HepG2 (cell line): ENCODE measurements around the gene EMILIN3. TPM values are rescaled to one million over a fixed set of nuclear protein-coding genes. Genes with fewer than 3 reads are reported as not detected.

Experiments used
- ARNT2 ChIP-seq: sonication (generic); formaldehyde crosslinking; IDR thresholded peaks from 2 replicates; pipeline ENCODE4 v1.8.0; 2022; ENCODE audit warnings: mild to moderate bottlenecking, low read depth, missing genetic modification reagents, moderate library complexity
- BCL3 ChIP-seq: sonication (generic); formaldehyde crosslinking; IDR thresholded peaks from 2 replicates; pipeline ENCODE4 v1.5.1; 2020; ENCODE audit warnings: mild to moderate bottlenecking, missing genetic modification reagents, moderate library complexity
- CENPT ChIP-seq: sonication (generic); formaldehyde crosslinking; IDR thresholded peaks from 2 replicates; pipeline ENCODE4 v1.8.0; 2022; ENCODE audit warnings: low read depth, mild to moderate bottlenecking, moderate library complexity, missing genetic modification reagents
- EED ChIP-seq: sonication (generic); formaldehyde crosslinking; IDR thresholded peaks from 2 replicates; pipeline ENCODE4 v1.5.0; 2020; ENCODE audit warnings: mild to moderate bottlenecking, missing genetic modification reagents
- GPN1 ChIP-seq: sonication (generic); formaldehyde crosslinking; IDR thresholded peaks from 2 replicates; pipeline ENCODE4 v1.5.1; 2020; ENCODE audit warnings: missing genetic modification reagents, borderline replicate concordance
- HNF4G ChIP-seq, 2 experiments: sonication (generic) in 1 of 2; formaldehyde crosslinking in 1 of 2; IDR thresholded peaks; 2 replicates each; pipeline versions ENCODE4 v1.4.0 to v1.6.1; 2011 to 2020; ENCODE audit warnings: borderline replicate concordance in 2 of 2, low read depth in 2 of 2, mild to moderate bottlenecking in 2 of 2, low read length in 1 of 2, missing genetic modification reagents in 1 of 2, moderate library complexity in 1 of 2
- KDM6A ChIP-seq: IDR thresholded peaks from 2 replicates; pipeline ENCODE4 v1.6.1; 2016; ENCODE audit warnings: low read depth
- MED8 ChIP-seq: sonication (generic); formaldehyde crosslinking; IDR thresholded peaks from 2 replicates; pipeline ENCODE4 v1.8.1; 2023; ENCODE audit warnings: mild to moderate bottlenecking, missing genetic modification reagents; ENCODE audit not compliant: insufficient replicate concordance
- MTF2 ChIP-seq: sonication (generic); formaldehyde crosslinking; IDR thresholded peaks from 2 replicates; pipeline ENCODE4 v1.5.0; 2020; ENCODE audit warnings: missing genetic modification reagents, borderline replicate concordance
- RBAK ChIP-seq: sonication (generic); formaldehyde crosslinking; IDR thresholded peaks from 2 replicates; pipeline ENCODE4 v1.5.1; 2020; ENCODE audit warnings: mild to moderate bottlenecking, missing genetic modification reagents
- RFX1 ChIP-seq: fragments of 450-650 bp; IDR thresholded peaks from 2 replicates; pipeline ENCODE4 v1.6.1; 2017
- SKIL ChIP-seq: sonication (generic); formaldehyde crosslinking; IDR thresholded peaks from 2 replicates; pipeline ENCODE4 v1.8.0; 2022; ENCODE audit warnings: missing genetic modification reagents, mild to moderate bottlenecking, moderate library complexity, borderline replicate concordance
- TEAD3 ChIP-seq: optimal IDR thresholded peaks from 2 replicates; pipeline ENCODE3; 2016; ENCODE audit warnings: borderline replicate concordance
- TFDP2 ChIP-seq: sonication (generic); formaldehyde crosslinking; IDR thresholded peaks from 2 replicates; pipeline ENCODE4 v1.4.0; 2020; ENCODE audit warnings: missing genetic modification reagents
- ZFY ChIP-seq: sonication (generic); formaldehyde crosslinking; IDR thresholded peaks from 2 replicates; pipeline ENCODE4 v1.4.0; 2020; ENCODE audit warnings: missing genetic modification reagents
- ZFYVE20 ChIP-seq: sonication (generic); formaldehyde crosslinking; IDR thresholded peaks from 2 replicates; pipeline ENCODE4 v1.8.0; 2023; ENCODE audit warnings: low read depth, mild to moderate bottlenecking, moderate library complexity, missing genetic modification reagents, borderline replicate concordance
- ZNF230 ChIP-seq: sonication (generic); formaldehyde crosslinking; IDR thresholded peaks from 2 replicates; pipeline ENCODE4 v1.4.0; 2020; ENCODE audit warnings: mild to moderate bottlenecking, missing genetic modification reagents
- ZNF232 ChIP-seq: sonication (generic); formaldehyde crosslinking; IDR thresholded peaks from 2 replicates; pipeline ENCODE4 v1.4.0; 2020; ENCODE audit warnings: missing genetic modification reagents, borderline replicate concordance
- ZNF34 ChIP-seq: sonication (generic); formaldehyde crosslinking; IDR thresholded peaks from 2 replicates; pipeline ENCODE4 v1.4.0; 2020; ENCODE audit warnings: mild to moderate bottlenecking, missing genetic modification reagents, borderline replicate concordance
- ZNF367 ChIP-seq: sonication (generic); formaldehyde crosslinking; IDR thresholded peaks from 2 replicates; pipeline ENCODE4 v1.4.0; 2020; ENCODE audit warnings: missing genetic modification reagents, borderline replicate concordance
- ZNF550 ChIP-seq: sonication (generic); formaldehyde crosslinking; IDR thresholded peaks from 2 replicates; pipeline ENCODE4 v1.4.0; 2020; ENCODE audit warnings: mild to moderate bottlenecking, missing genetic modification reagents, borderline replicate concordance
- ZNF672 ChIP-seq: sonication (generic); formaldehyde crosslinking; IDR thresholded peaks from 2 replicates; pipeline ENCODE4 v1.8.1; 2022; ENCODE audit warnings: missing genetic modification reagents
- ZNF781 ChIP-seq: sonication (generic); formaldehyde crosslinking; IDR thresholded peaks from 2 replicates; pipeline ENCODE4 v1.5.1; 2020; ENCODE audit warnings: borderline replicate concordance, mild to moderate bottlenecking, missing genetic modification reagents; ENCODE audit errors: not compliant biosample characterization
- ZSCAN20 ChIP-seq: sonication (generic); formaldehyde crosslinking; IDR thresholded peaks from 2 replicates; pipeline ENCODE4 v1.4.0; 2020; ENCODE audit warnings: missing genetic modification reagents, mild to moderate bottlenecking, borderline replicate concordance
- polyA plus RNA-seq, 8 experiments: library from polyadenylated mRNA; depleted of rRNA in 3 of 8; stranded (reverse) in 7 of 8; unstranded in 1 of 8; fragments of >200 nt; fragmentation: Illumina TruSeq in 4 of 8; extraction: Trizol in 4 of 8; gene quantifications; 2 replicates each; pipeline versions ENCODE4 v1.2.1 to v1.2.3, GENCODE V29; 2011 to 2016; ENCODE audit warnings: low read depth in 4 of 8, missing spikeins in 1 of 8, mixed read lengths in 1 of 8; ENCODE audit not compliant: insufficient read depth in 1 of 8
- total RNA-seq, 5 experiments: library from RNA; depleted of rRNA; stranded (reverse); fragments of >200 nt; fragmentation: Illumina TruSeq; extraction: Trizol; gene quantifications; 2 replicates each; pipeline ENCODE4 v1.2.3, GENCODE V29; 2016; ENCODE audit warnings: low read depth in 1 of 5

EMILIN3 gene
- total and polyA plus RNA-seq, 2 of the 13 experiments (the other 11 are each of a cell fraction or from before 2014, with no cell fraction given), result 0.25 to 0.29 TPM

GRCh38 chr20:41316602-41317545, 49.7 kb downstream of the EMILIN3 start (continued):
- TF ChIP-seq ZSCAN20 (CRISPR knock-in tag) (no peak), CENPT (CRISPR knock-in tag) (0 out of 2 replicates have a peak, but pooled peaks have one; percentile 69), MED8 (CRISPR knock-in tag) (no peak), HNF4G (IDR thresholded peaks at IDR 0.05; ENCODE audit: borderline replicate concordance, low read depth, low read length) (no peak), HNF4G (CRISPR knock-in tag; IDR thresholded peaks at IDR 0.05; ENCODE audit: borderline replicate concordance, low read depth) (peak; percentile 77; the same call in 1 of the 2 replicates), EED (CRISPR knock-in tag) (peak; percentile 82), TEAD3 (peak; percentile 31), TFDP2 (CRISPR knock-in tag) (peak; percentile 71), KDM6A (CRISPR knock-in tag) (0 out of 2 replicates have a peak, but pooled peaks have one; percentile 8), ZFYVE20 (CRISPR knock-in tag) (no peak), ZNF367 (no peak), MTF2 (CRISPR knock-in tag) (peak; percentile 85; the same call in 1 of the 2 replicates), ZFY (CRISPR knock-in tag) (peak; percentile 70), SKIL (CRISPR knock-in tag) (peak; percentile 22; the same call in 1 of the 2 replicates), RBAK (CRISPR knock-in tag) (0 out of 2 replicates have a peak, but pooled peaks have one; percentile 26), ZNF232 (CRISPR knock-in tag) (peak; percentile 85; the same call in 1 of the 2 replicates), ZNF781 (CRISPR knock-in tag) (peak; percentile 70), ZNF672 (peak; percentile 90; the same call in 1 of the 2 replicates), ZNF34 (CRISPR knock-in tag) (no peak; the same call in 1 of the 2 replicates), RFX1 (no peak), ARNT2 (CRISPR knock-in tag) (no peak; the same call in 1 of the 2 replicates), ZNF230 (CRISPR knock-in tag) (0 out of 2 replicates have a peak, but pooled peaks have one; percentile 37), BCL3 (CRISPR knock-in tag) (no peak), GPN1 (peak; percentile 81; the same call in 1 of the 2 replicates), ZNF550 (CRISPR knock-in tag) (peak; percentile 99)
